A549 (cell line): Measurements from ENCODE around the gene NRXN2.

Source experiments
- BHLHE40 ChIP-seq: IDR thresholded peaks from 2 replicates; pipeline ENCODE4 v1.6.1; 2012; ENCODE audit warnings: low read depth, low read length, inconsistent platforms
- EP300 ChIP-seq, 2 experiments: fragments of >200 bp; sonication (Bioruptor Twin); formaldehyde crosslinking; IDR thresholded peaks; 2 replicates in 1 of 2; 3 replicates in 1 of 2; pipeline ENCODE4 v1.6.1; 2016 to 2017
- FOSL2 ChIP-seq, 2 experiments: fragments of 450-650 bp in 1 of 2; fragments of >200 bp in 1 of 2; sonication (Bioruptor Twin) in 1 of 2; formaldehyde crosslinking; IDR thresholded peaks; 2 replicates each; pipeline versions ENCODE4 v1.5.0 to v1.6.1; 2016 to 2020; ENCODE audit warnings: mild to moderate bottlenecking in 1 of 2, moderate library complexity in 1 of 2
- KDM1A ChIP-seq: fragments of 200-600 bp; sonication (generic); IDR thresholded peaks from 2 replicates; pipeline ENCODE4 v1.6.1; 2016; ENCODE audit warnings: low read depth, mild to moderate bottlenecking
- MAZ ChIP-seq: fragments of 150-350 bp; IDR thresholded peaks from 2 replicates; pipeline ENCODE4 v1.6.1; 2014; ENCODE audit warnings: antibody characterized with exemption, low read depth, low read length, borderline replicate concordance
- MYC ChIP-seq: IDR thresholded peaks from 2 replicates; pipeline ENCODE4 v1.6.1; 2012; ENCODE audit warnings: mild to moderate bottlenecking, inconsistent platforms, low read length, improper control_type of control experiment, borderline replicate concordance
- NFE2L2 ChIP-seq: fragments of 150-350 bp; conservative IDR thresholded peaks from 2 replicates; pipeline ENCODE4 v1.6.1; 2014; ENCODE audit warnings: low read length
- POLR2A ChIP-seq: IDR thresholded peaks from 2 replicates; pipeline ENCODE4 v1.6.1; 2012; ENCODE audit warnings: mild to moderate bottlenecking, low read length
- RAD21 ChIP-seq, 2 experiments: fragments of >200 bp in 1 of 2; sonication (Bioruptor Twin) in 1 of 2; formaldehyde crosslinking in 1 of 2; IDR thresholded peaks in 1 of 2; conservative IDR thresholded peaks in 1 of 2; 2 replicates in 1 of 2; 3 replicates in 1 of 2; pipeline ENCODE4 v1.6.1; 2012 to 2018; ENCODE audit warnings: inconsistent platforms in 1 of 2
- SMC3 ChIP-seq: fragments of >200 bp; sonication (Bioruptor Twin); formaldehyde crosslinking; IDR thresholded peaks from 3 replicates; pipeline ENCODE4 v1.6.1; 2018; ENCODE audit warnings: inconsistent platforms
- TP53 ChIP-seq: fragments of 250-450 bp; sonication (Bioruptor Pico); IDR thresholded peaks from 2 replicates; pipeline ENCODE4 v1.5.0; 2021; ENCODE audit warnings: mild to moderate bottlenecking, moderate library complexity
- TF ChIP-seq, protein P1 (sequence below): fragments of >200 bp; sonication (Bioruptor Twin); formaldehyde crosslinking; IDR thresholded peaks from 3 replicates; pipeline ENCODE4 v1.5.1; 2016
- TF ChIP-seq, protein P2 (sequence below): fragments of 250-450 bp; sonication (Bioruptor Pico); IDR thresholded peaks from 2 replicates; pipeline ENCODE4 v1.5.0; 2020; ENCODE audit warnings: low read depth, mild to moderate bottlenecking, moderate library complexity
- TF ChIP-seq, protein P3 (sequence below): fragments of >200 bp; sonication (Bioruptor Twin); formaldehyde crosslinking; IDR thresholded peaks from 2 replicates; pipeline ENCODE4 v1.6.1; 2016

- no peak for TF ChIP-seq FOSL2 (IDR thresholded peaks at IDR 0.05)
- TF ChIP-seq FOSL2 (CRISPR knock-in tag; IDR thresholded peaks at IDR 0.05) = no peak
- TF ChIP-seq POLR2A = no peak
- TF ChIP-seq TP53 = no peak
- TF ChIP-seq, protein P1, sequence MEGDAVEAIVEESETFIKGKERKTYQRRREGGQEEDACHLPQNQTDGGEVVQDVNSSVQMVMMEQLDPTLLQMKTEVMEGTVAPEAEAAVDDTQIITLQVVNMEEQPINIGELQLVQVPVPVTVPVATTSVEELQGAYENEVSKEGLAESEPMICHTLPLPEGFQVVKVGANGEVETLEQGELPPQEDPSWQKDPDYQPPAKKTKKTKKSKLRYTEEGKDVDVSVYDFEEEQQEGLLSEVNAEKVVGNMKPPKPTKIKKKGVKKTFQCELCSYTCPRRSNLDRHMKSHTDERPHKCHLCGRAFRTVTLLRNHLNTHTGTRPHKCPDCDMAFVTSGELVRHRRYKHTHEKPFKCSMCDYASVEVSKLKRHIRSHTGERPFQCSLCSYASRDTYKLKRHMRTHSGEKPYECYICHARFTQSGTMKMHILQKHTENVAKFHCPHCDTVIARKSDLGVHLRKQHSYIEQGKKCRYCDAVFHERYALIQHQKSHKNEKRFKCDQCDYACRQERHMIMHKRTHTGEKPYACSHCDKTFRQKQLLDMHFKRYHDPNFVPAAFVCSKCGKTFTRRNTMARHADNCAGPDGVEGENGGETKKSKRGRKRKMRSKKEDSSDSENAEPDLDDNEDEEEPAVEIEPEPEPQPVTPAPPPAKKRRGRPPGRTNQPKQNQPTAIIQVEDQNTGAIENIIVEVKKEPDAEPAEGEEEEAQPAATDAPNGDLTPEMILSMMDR = no peak
- TF ChIP-seq MAZ = no peak
- TF ChIP-seq RAD21 (conservative IDR thresholded peaks at IDR 0.05 in 1 of 2, IDR thresholded peaks at IDR 0.05 in 1 of 2) = no peak
- no peak for TF ChIP-seq EP300 (IDR thresholded peaks at IDR 0.05)
- TF ChIP-seq MYC = no peak
- TF ChIP-seq, protein P2, sequence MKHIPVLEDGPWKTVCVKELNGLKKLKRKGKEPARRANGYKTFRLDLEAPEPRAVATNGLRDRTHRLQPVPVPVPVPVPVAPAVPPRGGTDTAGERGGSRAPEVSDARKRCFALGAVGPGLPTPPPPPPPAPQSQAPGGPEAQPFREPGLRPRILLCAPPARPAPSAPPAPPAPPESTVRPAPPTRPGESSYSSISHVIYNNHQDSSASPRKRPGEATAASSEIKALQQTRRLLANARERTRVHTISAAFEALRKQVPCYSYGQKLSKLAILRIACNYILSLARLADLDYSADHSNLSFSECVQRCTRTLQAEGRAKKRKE (CRISPR knock-in tag) = no peak
- TF ChIP-seq, protein P3, sequence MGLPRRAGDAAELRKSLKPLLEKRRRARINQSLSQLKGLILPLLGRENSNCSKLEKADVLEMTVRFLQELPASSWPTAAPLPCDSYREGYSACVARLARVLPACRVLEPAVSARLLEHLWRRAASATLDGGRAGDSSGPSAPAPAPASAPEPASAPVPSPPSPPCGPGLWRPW = no peak
- no peak for TF ChIP-seq KDM1A
- TF ChIP-seq SMC3 = no peak
- TF ChIP-seq BHLHE40 = no peak
- no peak for TF ChIP-seq NFE2L2
Observed at GRCh38 chr11:64744544-64745188, 21.7 kb upstream of the NRXN2 start.
